Measurements from ENCODE around the gene CNGB1.
"Not testable (repeated sequence)": the region's sequence is repeated elsewhere in the genome, so short reads cannot be mapped to it uniquely, and the experiment has no call there.

DNA sequence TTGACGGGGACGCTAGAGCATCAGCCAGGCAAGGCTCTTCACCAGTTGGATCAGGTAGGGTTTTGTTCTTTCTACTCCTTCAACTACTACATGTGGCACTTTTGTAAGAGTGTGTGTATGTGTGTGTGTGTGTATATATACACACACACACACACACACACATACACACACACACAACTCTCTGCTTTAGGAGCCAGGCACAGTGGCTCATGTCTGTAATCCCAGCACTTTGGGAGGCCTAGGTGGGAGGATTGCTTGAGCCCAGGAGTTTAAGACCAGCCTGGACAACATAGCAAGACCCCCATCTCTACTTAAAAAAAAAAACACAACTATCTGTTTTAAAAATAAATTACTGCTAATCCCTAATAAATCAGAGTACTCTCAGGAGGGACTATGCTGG lies 53.4 kb downstream of the CNGB1 start:
- TF ChIP-seq, protein P1, sequence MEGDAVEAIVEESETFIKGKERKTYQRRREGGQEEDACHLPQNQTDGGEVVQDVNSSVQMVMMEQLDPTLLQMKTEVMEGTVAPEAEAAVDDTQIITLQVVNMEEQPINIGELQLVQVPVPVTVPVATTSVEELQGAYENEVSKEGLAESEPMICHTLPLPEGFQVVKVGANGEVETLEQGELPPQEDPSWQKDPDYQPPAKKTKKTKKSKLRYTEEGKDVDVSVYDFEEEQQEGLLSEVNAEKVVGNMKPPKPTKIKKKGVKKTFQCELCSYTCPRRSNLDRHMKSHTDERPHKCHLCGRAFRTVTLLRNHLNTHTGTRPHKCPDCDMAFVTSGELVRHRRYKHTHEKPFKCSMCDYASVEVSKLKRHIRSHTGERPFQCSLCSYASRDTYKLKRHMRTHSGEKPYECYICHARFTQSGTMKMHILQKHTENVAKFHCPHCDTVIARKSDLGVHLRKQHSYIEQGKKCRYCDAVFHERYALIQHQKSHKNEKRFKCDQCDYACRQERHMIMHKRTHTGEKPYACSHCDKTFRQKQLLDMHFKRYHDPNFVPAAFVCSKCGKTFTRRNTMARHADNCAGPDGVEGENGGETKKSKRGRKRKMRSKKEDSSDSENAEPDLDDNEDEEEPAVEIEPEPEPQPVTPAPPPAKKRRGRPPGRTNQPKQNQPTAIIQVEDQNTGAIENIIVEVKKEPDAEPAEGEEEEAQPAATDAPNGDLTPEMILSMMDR (IDR thresholded peaks at IDR 0.05) = not testable (repeated sequence)
- not testable (repeated sequence) for TF ChIP-seq POLR2A (IDR thresholded peaks at IDR 0.05; ENCODE audit: low read length); MYC (IDR thresholded peaks at IDR 0.05; ENCODE audit: borderline replicate concordance, low read length); EP300 (IDR thresholded peaks at IDR 0.05); FOXS1 (CRISPR knock-in tag; IDR thresholded peaks at IDR 0.05); ESRRA (IDR thresholded peaks at IDR 0.05; ENCODE audit: borderline replicate concordance, low read length); TP53 (CRISPR knock-in tag; IDR thresholded peaks at IDR 0.05); MAZ (IDR thresholded peaks at IDR 0.05; ENCODE audit: borderline replicate concordance, low read depth, low read length); JUN (IDR thresholded peaks at IDR 0.05)
- TF ChIP-seq, protein P2, sequence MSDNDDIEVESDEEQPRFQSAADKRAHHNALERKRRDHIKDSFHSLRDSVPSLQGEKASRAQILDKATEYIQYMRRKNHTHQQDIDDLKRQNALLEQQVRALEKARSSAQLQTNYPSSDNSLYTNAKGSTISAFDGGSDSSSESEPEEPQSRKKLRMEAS (IDR thresholded peaks at IDR 0.05) = not testable (repeated sequence)
- TF ChIP-seq, protein P3, sequence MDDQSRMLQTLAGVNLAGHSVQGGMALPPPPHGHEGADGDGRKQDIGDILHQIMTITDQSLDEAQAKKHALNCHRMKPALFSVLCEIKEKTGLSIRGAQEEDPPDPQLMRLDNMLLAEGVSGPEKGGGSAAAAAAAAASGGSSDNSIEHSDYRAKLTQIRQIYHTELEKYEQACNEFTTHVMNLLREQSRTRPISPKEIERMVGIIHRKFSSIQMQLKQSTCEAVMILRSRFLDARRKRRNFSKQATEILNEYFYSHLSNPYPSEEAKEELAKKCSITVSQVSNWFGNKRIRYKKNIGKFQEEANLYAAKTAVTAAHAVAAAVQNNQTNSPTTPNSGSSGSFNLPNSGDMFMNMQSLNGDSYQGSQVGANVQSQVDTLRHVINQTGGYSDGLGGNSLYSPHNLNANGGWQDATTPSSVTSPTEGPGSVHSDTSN (IDR thresholded peaks at IDR 0.05) = not testable (repeated sequence)
